ENCODE data around the gene ITGA6. TPM values are rescaled to one million over a fixed set of nuclear protein-coding genes. Genes with fewer than 3 reads are reported as not detected.

Gene ITGA6
- total RNA-seq, 1 experiment from 2014 or later: 93.1 TPM

GRCh38 chr2:172412984-172413492 is 14.3 kb upstream of the ITGA6 start:
- no peaks in the 10 kb centered on the region for H3K36me3 ChIP-seq (ENCODE audit: control insufficient read depth in 1 of 2, insufficient read depth in 2 of 2, low read length in 2 of 2)
- H3K4me3 ChIP-seq (replicated peaks in 1 of 2; ENCODE audit: low read depth in 1 of 2, low read length in 2 of 2): no peak overlapping the region
- ChIA-PET POLR2A (no interaction called here), RAD21 (ENCODE audit: low non-redundant PET in 1 of 2, low total read pairs in 2 of 2, uncharacterized antibody in 2 of 2, unreplicated experiment in 2 of 2) (no interaction called here), CTCF (no interaction called here)
- H2AFZ ChIP-seq (ENCODE audit: low read depth, low read length, poor library complexity, severe bottlenecking): no peak overlapping the region
- no peaks in the 10 kb centered on the region for H3K27me3 ChIP-seq (ENCODE audit: insufficient read depth, low read length)
- intact Hi-C loops (cut with micrococcal nuclease): no loop called here
- no peaks in the 10 kb centered on the region for H3K9me2 ChIP-seq (ENCODE audit: insufficient read depth)
- no peak overlapping the region for H3K4me2 ChIP-seq (ENCODE audit: low read length)
- H3K4me1 ChIP-seq (ENCODE audit: control insufficient read depth in 1 of 2, insufficient read depth in 2 of 2, low read length in 2 of 2): peaks cover 4 to 15% of the 10 kb centered on the region in 2 experiments; a peak in 3 of 4 replicates
- TF ChIP-seq MAX (IDR thresholded peaks at IDR 0.05) (no peak), SP1 (IDR thresholded peaks at IDR 0.05; ENCODE audit: low read depth) (no peak), ZFX (IDR thresholded peaks at IDR 0.05) (no peak), YY1 (IDR thresholded peaks at IDR 0.05; ENCODE audit: extremely low read depth, insufficient replicate concordance, low read depth, low read length) (no peak), CTCF (IDR thresholded peaks at IDR 0.05 in 2 of 3, conservative IDR thresholded peaks at IDR 0.05 in 1 of 3; ENCODE audit: borderline replicate concordance in 1 of 3, insufficient read depth in 1 of 3, low read depth in 2 of 3, low read length in 2 of 3) (no peak), EZH2 (IDR thresholded peaks at IDR 0.05) (no peak), POLR2A (IDR thresholded peaks at IDR 0.05; ENCODE audit: borderline replicate concordance, extremely low read depth, insufficient read depth, insufficient read length) (no peak), EGR1 (IDR thresholded peaks at IDR 0.05; ENCODE audit: low read depth) (no peak), CBX3 (IDR thresholded peaks at IDR 0.05; ENCODE audit: low read depth) (no peak), ELF1 (IDR thresholded peaks at IDR 0.05; ENCODE audit: borderline replicate concordance, low read depth) (no peak), SIN3A (IDR thresholded peaks at IDR 0.05; ENCODE audit: low read depth) (no peak), ZBTB33 (IDR thresholded peaks at IDR 0.05; ENCODE audit: extremely low read depth, insufficient replicate concordance, low read length) (no peak), RAD21 (IDR thresholded peaks at IDR 0.05; ENCODE audit: low read depth) (no peak), ATF3 (IDR thresholded peaks at IDR 0.05) (no peak)
- H3K27ac ChIP-seq (ENCODE audit: low read depth, low read length): no peak overlapping the region
- no peaks in the 10 kb centered on the region for H4K20me1 ChIP-seq (ENCODE audit: insufficient read depth)
- H3K9ac ChIP-seq (ENCODE audit: low read length): no peak overlapping the region
- no peak for ATAC-seq
- no peak for DNase-seq (ENCODE audit: low read depth, low spot score)
- no peaks in the 10 kb centered on the region for H3K9me3 ChIP-seq (ENCODE audit: control insufficient read depth in 1 of 2, insufficient read depth in 1 of 2, low read depth in 1 of 2, low read length in 2 of 2)
- H3K79me2 ChIP-seq (ENCODE audit: insufficient read depth, low read length): no peaks in the 10 kb centered on the region
- no TSS peak for BruUV-seq (replicated peaks)

Data from HCT116 (cell line).